Measurements from ENCODE around the gene MDFI.
"Not testable (repeated sequence)": the region's sequence is repeated elsewhere in the genome, so short reads cannot be mapped to it uniquely, and the experiment has no call there.

The MDFI gene

DNA sequence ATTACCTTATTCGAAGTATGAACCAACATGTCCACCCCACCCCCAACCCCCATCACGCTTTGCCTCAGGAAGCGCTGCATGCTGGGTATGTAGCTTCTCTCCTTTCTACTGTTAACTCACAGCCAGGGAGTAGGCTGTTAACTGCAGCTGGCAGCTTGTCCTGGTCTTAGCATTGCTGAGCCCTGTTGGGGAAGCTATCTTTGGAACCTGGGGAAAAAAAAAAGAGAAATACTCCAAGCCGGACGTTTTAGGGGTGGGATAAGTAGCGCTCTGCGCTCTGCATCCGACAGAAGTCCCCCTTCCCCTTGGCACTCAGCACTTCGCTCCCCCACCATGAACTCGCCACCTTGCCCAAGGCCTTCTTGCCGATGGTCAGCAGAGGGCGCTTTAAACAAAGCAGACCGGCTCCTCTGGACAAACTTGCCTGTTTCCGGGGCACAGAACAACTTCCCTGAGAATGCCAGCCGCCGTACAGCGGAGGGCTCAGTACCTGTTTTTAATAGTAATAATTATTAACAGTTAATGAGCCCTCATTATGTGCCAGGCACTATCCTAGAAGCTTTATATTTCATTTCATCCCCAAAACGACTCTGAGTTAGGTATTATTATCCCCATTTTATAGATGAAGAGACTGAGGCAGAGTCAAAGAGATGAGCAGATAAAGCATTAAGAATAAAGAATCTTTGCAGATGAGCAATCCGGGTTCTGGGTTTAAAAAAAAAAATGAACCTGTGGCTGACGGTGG is 35.2 kb upstream of the MDFI start:
- peak; percentile 72 for DNase-seq (ENCODE audit: low read depth)

- DNase-seq (ENCODE audit: low read depth): no peak
Observed at GRCh38 chr6:41604006-41604405, 34.3 kb upstream of the MDFI start.

DNA sequence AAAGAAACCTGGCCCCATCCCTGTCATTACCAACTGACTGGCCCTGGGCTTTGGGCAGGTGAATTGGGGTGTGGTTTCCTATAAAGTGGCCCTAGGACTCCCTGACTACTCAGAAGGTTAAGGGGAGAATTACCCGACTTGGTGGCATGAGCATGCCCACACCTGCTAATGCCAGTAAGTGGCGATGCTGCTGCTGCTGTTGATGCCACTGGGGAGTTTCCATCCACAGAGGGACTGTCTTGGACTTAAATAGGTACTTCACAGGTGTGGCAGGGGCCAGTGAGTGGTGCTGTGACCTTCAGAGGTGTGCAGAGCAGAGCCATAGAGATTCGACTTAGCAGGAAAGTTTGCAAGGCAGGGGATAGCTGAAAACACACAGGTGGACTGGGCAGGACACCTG is 32.6 kb upstream of the MDFI start:
- no peak for DNase-seq (ENCODE audit: low read depth)

DNA sequence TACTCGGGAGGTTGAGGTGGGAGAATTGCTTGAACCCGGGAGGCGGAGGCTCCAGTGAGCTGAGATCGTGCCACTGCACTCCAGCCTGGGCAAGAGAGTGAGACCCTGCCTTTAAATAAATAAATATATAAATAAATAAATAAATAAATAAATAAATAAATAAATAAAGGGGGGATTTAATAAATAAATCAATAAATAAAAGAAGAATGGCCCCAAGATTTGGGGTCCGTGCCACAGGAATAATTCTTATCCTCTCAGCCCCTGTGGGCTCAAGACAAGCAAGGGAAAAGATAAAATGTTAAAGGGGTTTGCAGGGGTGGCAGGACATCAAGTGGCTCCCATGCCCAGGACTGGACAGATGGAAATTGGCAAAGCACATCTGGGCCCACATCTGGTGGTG is 31.2 kb upstream of the MDFI start:
- no peak for DNase-seq (ENCODE audit: low read depth)

- no peak for DNase-seq (ENCODE audit: low read depth)
Observed at GRCh38 chr6:41607736-41608135, 30.5 kb upstream of the MDFI start.

DNA sequence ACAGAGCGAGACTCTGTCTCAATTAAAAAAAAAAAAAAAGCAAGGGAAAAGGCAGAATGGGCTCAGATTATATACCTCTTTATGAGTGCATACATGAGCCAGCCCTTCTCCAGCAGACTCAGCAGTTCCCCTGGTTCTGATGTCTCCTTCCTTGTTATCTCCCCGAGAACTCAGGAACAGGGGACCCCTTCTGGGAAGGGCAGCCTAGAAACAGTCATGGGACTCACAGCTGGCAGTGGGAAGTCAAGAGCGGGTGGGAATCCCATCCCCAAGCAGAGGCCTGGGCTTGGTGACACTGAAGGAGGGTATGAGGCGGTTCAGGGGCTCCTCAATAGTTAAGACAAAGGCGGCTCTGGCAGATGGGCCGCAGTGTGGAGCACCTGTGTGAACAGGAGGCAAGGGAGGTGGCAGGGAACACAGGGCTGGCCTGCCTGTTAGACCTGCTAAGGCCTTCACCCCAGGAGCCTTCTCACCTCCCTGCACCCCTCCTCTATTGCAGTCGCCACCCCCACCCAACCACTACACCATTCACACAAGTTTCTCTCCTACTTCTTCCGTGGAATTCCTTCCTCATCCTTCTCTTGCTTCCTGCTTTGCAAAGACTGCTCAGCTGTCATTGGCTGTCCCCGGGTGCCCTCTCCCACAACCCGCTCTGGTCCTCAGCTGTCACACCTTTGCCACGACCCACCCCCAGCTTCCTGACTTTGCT is 29.7 kb upstream of the MDFI start:
- DNase-seq (ENCODE audit: low read depth): no peak

DNA sequence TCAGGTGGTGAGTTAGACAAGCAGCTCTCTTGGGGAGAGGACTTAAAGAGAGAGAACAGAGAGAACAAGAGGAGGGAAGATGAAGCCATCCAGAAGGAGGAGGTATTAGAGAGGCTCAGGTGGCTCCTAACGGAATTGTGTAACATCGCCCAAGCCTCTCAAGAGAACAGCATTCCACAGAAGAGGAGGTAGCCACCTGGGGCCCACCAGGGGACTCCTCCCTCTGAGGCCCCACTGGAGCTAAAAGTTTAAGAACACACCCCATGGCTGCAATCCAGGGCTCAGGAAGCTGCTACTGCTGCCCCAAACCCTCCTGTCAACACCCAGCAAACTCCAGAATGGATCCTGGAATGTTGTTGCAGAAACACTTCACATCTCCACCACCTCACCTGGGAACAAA is 23.6 kb upstream of the MDFI start:
- no peak for DNase-seq (ENCODE audit: low read depth)

GRCh38 chr6:41615311-41615710 is 23.0 kb upstream of the MDFI start:
- DNase-seq (ENCODE audit: low read depth): no peak

GRCh38 chr6:41618598-41618997 is 19.7 kb upstream of the MDFI start:
- no peak for DNase-seq (ENCODE audit: low read depth)

GRCh38 chr6:41619193-41619592 is 19.1 kb upstream of the MDFI start:
- not testable (repeated sequence) for DNase-seq (ENCODE audit: low read depth)

- DNase-seq (ENCODE audit: low read depth): no peak
Observed at GRCh38 chr6:41621367-41621766, 16.9 kb upstream of the MDFI start.

DNA sequence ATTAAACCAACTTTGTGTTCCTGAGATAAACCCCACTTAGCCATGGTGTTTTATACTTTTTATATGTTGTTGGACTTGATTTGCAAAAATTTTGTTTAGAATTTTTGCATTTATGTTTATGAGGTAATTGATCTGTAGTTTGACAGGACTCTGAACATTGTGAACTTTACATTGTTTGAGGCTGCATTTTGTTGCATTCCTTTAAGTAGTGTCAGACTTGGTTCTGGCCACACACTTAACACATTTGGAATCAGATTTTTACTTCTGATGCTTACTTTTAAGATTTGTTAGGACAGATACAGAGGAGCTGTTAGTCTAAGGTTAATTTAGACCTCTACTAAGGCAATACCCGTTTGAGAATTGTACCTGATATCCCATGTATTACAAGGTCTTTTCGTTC is 16.5 kb upstream of the MDFI start:
- no peak for DNase-seq (ENCODE audit: low read depth)

- no peak for DNase-seq (ENCODE audit: low read depth)
Observed at GRCh38 chr6:41622206-41622988, 15.9 kb upstream of the MDFI start.

- no peak for DNase-seq (ENCODE audit: low read depth)
Observed at GRCh38 chr6:41623330-41623729, 14.9 kb upstream of the MDFI start.

GRCh38 chr6:41624621-41625380 is 13.5 kb upstream of the MDFI start:
- DNase-seq (ENCODE audit: low read depth): no peak

DNA sequence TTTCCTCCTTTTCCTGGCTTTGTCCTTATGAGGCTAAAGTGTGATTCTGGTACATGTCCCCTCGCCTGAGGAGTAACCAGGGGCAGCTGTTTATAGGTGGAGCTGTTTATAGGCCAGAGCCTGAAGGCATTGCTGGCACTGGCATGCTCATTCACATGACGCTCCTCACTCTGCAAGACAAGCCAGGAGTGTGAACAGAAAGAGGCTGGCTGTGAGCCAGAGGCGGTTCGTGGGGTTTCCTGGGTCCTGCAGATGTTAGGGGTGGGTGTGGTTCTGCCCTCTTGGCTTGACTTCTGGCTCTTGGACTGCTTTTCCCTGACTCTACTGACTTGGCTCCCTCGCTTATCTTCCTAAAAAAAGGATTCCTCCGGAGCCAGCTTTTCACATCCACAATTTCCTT is 12.8 kb upstream of the MDFI start:
- DNase-seq (ENCODE audit: low read depth): no peak

DNA sequence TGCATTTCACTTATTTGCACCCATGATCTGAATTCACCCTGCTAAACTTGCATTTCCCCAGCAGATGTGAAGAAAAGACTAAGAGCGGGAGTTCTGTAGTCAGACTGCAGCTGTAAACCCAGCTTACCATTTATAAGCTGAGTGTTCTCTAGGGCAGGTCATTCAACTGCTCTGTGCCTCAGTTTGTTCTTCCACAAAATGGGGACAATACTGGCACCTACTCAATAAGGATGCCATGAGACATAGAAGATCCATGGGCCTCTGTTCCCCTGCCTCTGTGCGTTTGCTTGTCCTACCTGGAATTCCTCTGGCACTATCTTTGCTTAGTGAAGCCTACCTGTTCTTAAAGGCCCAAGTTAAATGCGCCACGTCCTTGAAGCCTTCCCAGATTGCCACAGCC is 12.2 kb upstream of the MDFI start:
- no peak for DNase-seq (ENCODE audit: low read depth)

DNA sequence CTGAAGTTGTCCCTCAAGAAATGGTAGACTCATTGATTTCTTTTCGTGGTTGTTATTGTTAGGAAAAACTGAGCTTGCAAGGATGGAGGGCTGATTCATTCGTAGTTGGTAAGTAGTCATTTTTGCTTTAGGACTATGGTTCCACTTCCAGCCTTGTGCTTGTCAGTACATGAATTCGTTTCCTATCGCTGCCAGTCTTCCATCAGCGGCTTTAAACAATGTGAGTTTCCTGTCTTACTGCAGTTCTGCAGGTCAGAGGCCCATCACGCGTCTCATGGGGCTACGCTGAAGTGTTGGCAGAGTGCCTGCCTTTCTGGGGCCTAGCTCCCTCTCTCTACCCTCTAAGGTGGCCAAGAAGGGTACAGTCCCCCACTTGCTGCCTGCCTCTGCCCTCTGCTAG is 11.4 kb upstream of the MDFI start:
- DNase-seq (ENCODE audit: low read depth): no peak

DNA sequence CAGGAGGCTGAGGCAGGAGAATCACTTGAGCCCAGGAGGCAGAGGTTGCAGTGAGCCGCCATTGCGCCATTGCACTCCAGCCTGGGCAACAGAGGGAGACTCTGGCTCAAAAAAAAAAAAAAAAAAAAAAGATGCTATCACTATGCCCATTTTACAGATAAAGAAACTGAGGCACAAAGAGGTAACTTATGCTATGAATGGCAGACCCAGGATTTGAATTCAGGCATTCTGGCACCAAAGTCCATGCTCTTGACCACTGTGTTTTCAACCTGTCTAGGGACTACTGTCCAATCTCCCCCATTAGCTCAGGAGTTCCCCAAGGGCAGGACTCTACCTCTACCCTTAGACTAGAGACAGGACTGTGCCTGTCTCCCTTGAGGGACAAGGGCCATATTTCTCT is 9.1 kb upstream of the MDFI start:
- DNase-seq (ENCODE audit: low read depth): no peak

DNA sequence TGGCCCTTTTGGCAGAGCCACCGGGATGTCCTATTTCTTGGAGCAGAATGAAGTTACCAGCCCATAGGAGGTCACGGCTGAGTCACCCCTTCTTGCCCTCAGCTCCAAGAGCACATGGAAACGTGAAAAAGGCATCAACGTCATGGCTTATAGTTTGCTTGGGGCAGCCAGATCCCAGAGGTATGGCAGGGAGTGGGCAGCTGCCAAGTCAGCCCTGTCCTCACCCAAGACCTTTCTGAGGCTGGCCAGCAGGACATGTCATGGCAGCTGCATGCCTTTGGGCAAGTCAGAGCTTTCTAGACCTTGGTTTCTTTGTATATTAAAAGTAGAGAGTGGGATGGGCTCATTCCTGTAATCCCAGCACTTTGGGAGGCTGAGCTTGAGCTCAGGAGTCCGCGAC is 8.2 kb upstream of the MDFI start:
- DNase-seq (ENCODE audit: low read depth): no peak

GRCh38 chr6:41630946-41631345 is 7.3 kb upstream of the MDFI start:
- DNase-seq (ENCODE audit: low read depth): no peak

DNA sequence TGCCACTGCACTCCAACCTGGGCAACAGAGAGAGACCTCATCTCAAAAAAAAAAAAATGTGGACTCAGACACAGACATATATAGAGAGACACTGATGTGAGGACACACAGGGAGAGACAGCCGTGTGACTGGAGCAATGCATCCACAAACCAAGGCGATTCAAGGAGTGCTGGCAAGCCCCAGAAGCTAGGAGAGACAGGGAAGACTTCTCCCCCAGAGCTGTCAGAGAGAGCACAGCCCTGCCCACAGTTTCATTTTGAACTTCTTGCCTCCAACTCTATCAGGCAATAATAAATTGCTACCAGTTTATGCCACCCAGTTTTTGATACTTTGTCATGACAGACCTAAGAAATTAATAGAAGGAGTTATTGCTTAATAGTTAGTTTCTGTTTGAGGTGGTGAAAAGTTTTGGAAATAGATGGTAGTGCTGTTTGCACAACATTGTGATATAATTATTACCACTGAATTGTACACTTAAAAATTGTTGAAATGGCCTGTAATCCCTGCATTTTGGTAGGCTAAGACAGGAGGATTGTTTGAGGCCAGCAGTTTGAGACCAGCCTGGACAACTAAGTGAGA is 5.1 kb upstream of the MDFI start:
- DNase-seq (ENCODE audit: low read depth): no peak

Measured in activated T-cell treated with anti-CD3 and anti-CD28 coated beads for 24 hours (primary cell).